DND-41 (cell line): Measurements from ENCODE around the gene PITX1.

ENCODE experiments used
- CTCF ChIP-seq: IDR thresholded peaks from 2 replicates; pipeline ENCODE4 v1.5.1; 2012; ENCODE audit warnings: borderline replicate concordance, low read length, moderate library complexity, mild to moderate bottlenecking; ENCODE audit not compliant: poor library complexity, severe bottlenecking; ENCODE audit errors: extremely low read depth
- EZH2 ChIP-seq: IDR thresholded peaks from 3 replicates; pipeline ENCODE4 v1.6.1; 2012; ENCODE audit warnings: borderline replicate concordance, low read depth, mild to moderate bottlenecking, moderate library complexity, low read length, inconsistent platforms; ENCODE audit not compliant: severe bottlenecking

- no peak for TF ChIP-seq CTCF
- no peak for TF ChIP-seq EZH2
These were observed 22.4 kb upstream of the PITX1 start for GRCh38 chr5:135056316-135057030.
